ENCODE results near the gene CHKA.

DNA sequence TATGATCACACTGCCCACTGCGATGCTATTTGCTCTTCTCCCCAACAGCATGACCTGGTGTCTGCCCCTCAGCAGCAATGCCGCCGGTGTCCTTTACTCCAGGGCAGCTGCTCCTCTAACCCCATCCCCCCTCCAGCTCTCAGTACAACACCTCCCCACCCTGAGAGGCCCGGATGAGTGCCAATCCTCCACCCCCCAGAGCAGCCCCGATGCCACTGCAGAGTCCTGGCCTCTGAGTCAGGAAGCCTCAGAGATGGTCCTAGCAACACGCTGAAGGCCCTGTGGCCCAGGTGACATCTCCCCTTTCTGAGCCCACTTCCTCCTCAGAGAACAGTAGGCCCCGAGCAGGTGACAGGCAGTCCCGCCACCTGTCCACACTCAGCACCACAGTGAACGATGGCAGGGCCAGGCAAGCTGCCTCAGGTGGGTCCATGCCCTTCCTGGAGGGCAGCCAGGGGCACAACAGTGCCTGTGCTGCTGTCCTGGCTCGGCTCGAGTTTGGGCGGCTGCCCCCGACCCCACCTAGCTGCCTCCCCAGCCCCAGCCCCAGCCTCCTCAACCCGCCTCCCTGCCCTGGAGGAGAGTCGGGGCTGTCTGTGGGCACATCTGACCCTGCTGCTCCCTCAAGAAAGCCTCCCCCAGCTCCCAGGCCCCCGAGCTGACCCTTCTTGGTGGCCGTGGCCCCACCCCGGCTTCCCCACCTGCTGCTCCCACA is 94.6 kb downstream of the CHKA start:
- TF ChIP-seq, protein P1, sequence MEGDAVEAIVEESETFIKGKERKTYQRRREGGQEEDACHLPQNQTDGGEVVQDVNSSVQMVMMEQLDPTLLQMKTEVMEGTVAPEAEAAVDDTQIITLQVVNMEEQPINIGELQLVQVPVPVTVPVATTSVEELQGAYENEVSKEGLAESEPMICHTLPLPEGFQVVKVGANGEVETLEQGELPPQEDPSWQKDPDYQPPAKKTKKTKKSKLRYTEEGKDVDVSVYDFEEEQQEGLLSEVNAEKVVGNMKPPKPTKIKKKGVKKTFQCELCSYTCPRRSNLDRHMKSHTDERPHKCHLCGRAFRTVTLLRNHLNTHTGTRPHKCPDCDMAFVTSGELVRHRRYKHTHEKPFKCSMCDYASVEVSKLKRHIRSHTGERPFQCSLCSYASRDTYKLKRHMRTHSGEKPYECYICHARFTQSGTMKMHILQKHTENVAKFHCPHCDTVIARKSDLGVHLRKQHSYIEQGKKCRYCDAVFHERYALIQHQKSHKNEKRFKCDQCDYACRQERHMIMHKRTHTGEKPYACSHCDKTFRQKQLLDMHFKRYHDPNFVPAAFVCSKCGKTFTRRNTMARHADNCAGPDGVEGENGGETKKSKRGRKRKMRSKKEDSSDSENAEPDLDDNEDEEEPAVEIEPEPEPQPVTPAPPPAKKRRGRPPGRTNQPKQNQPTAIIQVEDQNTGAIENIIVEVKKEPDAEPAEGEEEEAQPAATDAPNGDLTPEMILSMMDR (IDR thresholded peaks at IDR 0.05), result no peak
- TF ChIP-seq POLR2AphosphoS5 (IDR thresholded peaks at IDR 0.05), result no peak
- no peak for TF ChIP-seq POLR2A (IDR thresholded peaks at IDR 0.05)

Data from stomach (tissue), 4 donors.